ENCODE results near the gene EPHA1. TPM values are rescaled to one million over a fixed set of nuclear protein-coding genes. Genes with fewer than 3 reads are reported as not detected.

The EPHA1 gene
- 1 to 10 TPM in 1 of 3 donors, under 1 TPM in 1, not detected in 1; 0.89 to 4.9 TPM for polyA plus RNA-seq

GRCh38 chr7:143408686-143409561 lies at the start of gene EPHA1:
EPHA1 (minus strand) TSS chr7:143408856; CDS start chr7:143408805, 51 bp downstream.
- 4 to 16% (median 13%) methylated on average over 25 to 38 of the region's 39 CpGs for WGBS, 3 donors
- H3K27ac ChIP-seq (ENCODE audit: low read depth, low read length): no peak within 1 kb of the TSS

GRCh38 chr7:143458263-143458662 lies 49.6 kb upstream of the EPHA1 start:
- H3K27ac ChIP-seq (ENCODE audit: low read depth, low read length): no peak overlapping the region
- 57 to 81% (median 67%) methylated on average over 3 of the region's 3 CpGs for WGBS, 3 donors

GRCh38 chr7:143456992-143457793 lies 48.5 kb upstream of the EPHA1 start:
- WGBS, 3 donors: 59 to 83% (median 79%) methylated on average over 4 of the region's 4 CpGs
- no peak overlapping the region for H3K27ac ChIP-seq (ENCODE audit: low read depth, low read length)

- 71 to 92% (median 90%) methylated on average over 4 of the region's 4 CpGs for WGBS, 3 donors
- H3K27ac ChIP-seq (ENCODE audit: low read depth, low read length): no peak overlapping the region
Observed at GRCh38 chr7:143455942-143456341, 47.3 kb upstream of the EPHA1 start.

- 81 to 91% (median 85%) methylated on average over 2 of the region's 2 CpGs for WGBS, 3 donors
- H3K27ac ChIP-seq (ENCODE audit: low read depth, low read length): no peak overlapping the region
Observed at GRCh38 chr7:143455491-143455890, 46.8 kb upstream of the EPHA1 start.

GRCh38 chr7:143454091-143454680 lies 45.5 kb upstream of the EPHA1 start:
- 59 to 86% (median 62%) methylated on average over 1 of the region's 1 CpG for WGBS, 3 donors
- no peak overlapping the region for H3K27ac ChIP-seq (ENCODE audit: low read depth, low read length)

- WGBS, 3 donors: 75 to 83% (median 83%) methylated on average over 2 of the region's 2 CpGs
- no peak overlapping the region for H3K27ac ChIP-seq (ENCODE audit: low read depth, low read length)
Observed at GRCh38 chr7:143452495-143452894, 43.8 kb upstream of the EPHA1 start.

- no peak overlapping the region for H3K27ac ChIP-seq (ENCODE audit: low read depth, low read length)
- 67 to 100% (median 91%) methylated on average over 1 of the region's 1 CpG for WGBS, 3 donors
Observed at GRCh38 chr7:143451746-143452145, 43.1 kb upstream of the EPHA1 start.

- no peak overlapping the region for H3K27ac ChIP-seq (ENCODE audit: low read depth, low read length)
Observed at GRCh38 chr7:143451122-143451521, 42.5 kb upstream of the EPHA1 start.

- 78 to 95% (median 91%) methylated on average over 2 of the region's 3 CpGs for WGBS, 3 donors
- H3K27ac ChIP-seq (ENCODE audit: low read depth, low read length): no peak overlapping the region
Observed at GRCh38 chr7:143449793-143450192, 41.1 kb upstream of the EPHA1 start.

GRCh38 chr7:143448429-143448828 lies 39.8 kb upstream of the EPHA1 start:
- no peak overlapping the region for H3K27ac ChIP-seq (ENCODE audit: low read depth, low read length)
- WGBS, 3 donors: 74 to 95% (median 91%) methylated on average over 5 of the region's 5 CpGs

GRCh38 chr7:143447466-143447865 lies 38.8 kb upstream of the EPHA1 start:
- 58 to 80% (median 75%) methylated on average over 3 of the region's 3 CpGs for WGBS, 3 donors
- no peak overlapping the region for H3K27ac ChIP-seq (ENCODE audit: low read depth, low read length)

GRCh38 chr7:143444785-143445184 lies 36.1 kb upstream of the EPHA1 start:
- WGBS, 3 donors: 88 to 100% (median 96%) methylated on average over 1 of the region's 1 CpG
- H3K27ac ChIP-seq (ENCODE audit: low read depth, low read length): no peak overlapping the region

GRCh38 chr7:143444063-143444782 lies 35.6 kb upstream of the EPHA1 start:
- H3K27ac ChIP-seq (ENCODE audit: low read depth, low read length): no peak overlapping the region
- 84 to 94% (median 91%) methylated on average over 6 of the region's 6 CpGs for WGBS, 3 donors

- 70 to 94% (median 73%) methylated on average over 4 of the region's 4 CpGs for WGBS, 3 donors
Observed at GRCh38 chr7:143443153-143443552, 34.5 kb upstream of the EPHA1 start, which contains the start of gene TAS2R60. TAS2R60 (plus strand) TSS chr7:143443453; CDS start chr7:143443453, 0 bp downstream.

GRCh38 chr7:143439866-143440265 lies 31.2 kb upstream of the EPHA1 start:
- WGBS, 3 donors: 77 to 93% (median 87%) methylated on average over 2 of the region's 2 CpGs

More at GRCh38 chr7:143443153-143443552, 34.5 kb upstream of the EPHA1 start, which contains the start of gene TAS2R60:
- H3K27ac ChIP-seq (ENCODE audit: low read depth, low read length): no peak within 1 kb of the TSS

GRCh38 chr7:143437578-143437977 lies 28.9 kb upstream of the EPHA1 start:
- WGBS, 3 donors: 46 to 61% (median 51%) methylated on average over 4 of the region's 4 CpGs
- no peak overlapping the region for H3K27ac ChIP-seq (ENCODE audit: low read depth, low read length)

More at GRCh38 chr7:143439866-143440265, 31.2 kb upstream of the EPHA1 start:
- no peak overlapping the region for H3K27ac ChIP-seq (ENCODE audit: low read depth, low read length)

- WGBS, 3 donors: 91 to 95% (median 92%) methylated on average over 3 of the region's 3 CpGs
- H3K27ac ChIP-seq (ENCODE audit: low read depth, low read length): no peak overlapping the region
Observed at GRCh38 chr7:143436325-143436946, 27.8 kb upstream of the EPHA1 start.

Measured in adipose tissue (tissue), 3 donors.